Left ventricle myocardium inferior (tissue), 1 donor: ENCODE measurements around the gene NAT16. TPM values are rescaled to one million over a fixed set of nuclear protein-coding genes. Genes with fewer than 3 reads are reported as not detected.

ENCODE experiments used
- DNase-seq: peaks from one replicate; pipeline ENCODE4 v3.0.0-alpha.2; 2020
- H3K27ac ChIP-seq: fragments of 200-600 bp; replicated peaks from 2 replicates; pipeline ENCODE4 v1.8.0; 2021
- H3K27me3 ChIP-seq: fragments of 200-600 bp; 2 replicates; pipeline ENCODE4 v1.8.0; 2021; ENCODE audit warnings: low read depth
- H3K36me3 ChIP-seq: fragments of 200-600 bp; 2 replicates; pipeline ENCODE4 v1.8.0; 2021
- H3K4me1 ChIP-seq: fragments of 200-600 bp; 2 replicates; pipeline ENCODE4 v1.8.0; 2021
- H3K4me3 ChIP-seq: fragments of 200-600 bp; 2 replicates; pipeline ENCODE4 v1.8.0; 2021; ENCODE audit warnings: mild to moderate bottlenecking, moderate library complexity
- H3K9me3 ChIP-seq: fragments of 200-600 bp; replicated peaks from 2 replicates; pipeline ENCODE4 v1.8.0; 2021
- CTCF ChIP-seq: fragments of 200-600 bp; IDR thresholded peaks from 2 replicates; pipeline ENCODE4 v1.8.0; 2021; ENCODE audit warnings: antibody characterized with exemption, mild to moderate bottlenecking, borderline replicate concordance
- intact Hi-C: fragments of 100-400 bp; cut with micrococcal nuclease; formaldehyde crosslinking; loops from one replicate; pipeline ENCODE4 v1.11.0; 2022
- total RNA-seq: library from RNA; stranded (reverse); fragmentation: NEBNext Ultra II Directional; extraction: Animal tissue kit (Norgen Biotek cat#: 25700); gene quantifications from one replicate; pipeline ENCODE4 v1.2.1, GENCODE V29; 2021
- donor health status: DM: no; HTN: yes; CAD: no; lungs with severe emphysema.

The NAT16 gene
- total RNA-seq, 1 donor from 2014 or later: not detected

- intact Hi-C loops: no loop called here
- Histone ChIP-seq H3K4me1 (peaks cover 36% of the 10 kb centered on the region), H3K27ac (no peak overlapping the region), H3K9me3 (no peaks in the 10 kb centered on the region), H3K4me3 (no peak overlapping the region), H3K27me3 (peaks cover 58% of the 10 kb centered on the region), H3K36me3 (peaks cover 35% of the 10 kb centered on the region)
- TF ChIP-seq CTCF: no peak
- DNase-seq: no peak
Observed at GRCh38 chr7:101159696-101160674, 20.1 kb downstream of the NAT16 start.

DNA sequence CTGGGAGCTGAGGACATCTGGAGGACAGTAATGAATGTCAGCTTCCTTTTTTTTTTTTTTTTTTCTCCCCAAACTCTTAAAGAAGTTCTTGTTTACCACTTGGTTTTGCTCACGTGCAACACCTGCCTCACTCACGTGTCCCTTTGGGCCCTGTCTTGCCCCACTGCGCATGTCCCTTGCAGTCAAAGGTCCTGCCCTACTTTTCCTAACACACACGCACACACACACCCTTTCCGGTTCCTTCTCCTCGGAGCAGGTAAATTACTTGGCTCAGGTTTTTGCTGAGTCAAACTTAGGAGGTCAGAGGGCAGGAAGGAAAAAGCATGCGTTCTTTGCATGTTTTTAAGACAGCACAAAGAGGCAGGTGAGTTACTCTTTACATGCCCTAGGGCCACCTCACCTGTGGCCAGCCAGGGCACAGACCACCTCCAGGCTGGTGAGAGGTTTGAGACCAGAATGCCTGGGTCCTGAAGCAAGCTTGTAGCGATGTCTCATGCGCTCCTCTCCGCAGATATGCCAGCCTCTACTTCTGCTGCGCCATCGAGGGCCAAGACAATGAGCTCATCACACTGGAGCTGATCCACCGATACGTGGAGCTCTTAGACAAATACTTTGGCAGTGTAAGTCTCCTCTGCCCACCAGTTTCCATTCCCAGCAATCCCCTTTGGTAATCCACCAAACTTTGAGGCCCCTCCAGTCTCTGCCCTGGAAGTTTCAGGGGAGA, 23.1 kb downstream of the NAT16 start:
- intact Hi-C loops: no loop called here
- peaks cover 35% of the 10 kb centered on the region for H3K36me3 ChIP-seq

DNA sequence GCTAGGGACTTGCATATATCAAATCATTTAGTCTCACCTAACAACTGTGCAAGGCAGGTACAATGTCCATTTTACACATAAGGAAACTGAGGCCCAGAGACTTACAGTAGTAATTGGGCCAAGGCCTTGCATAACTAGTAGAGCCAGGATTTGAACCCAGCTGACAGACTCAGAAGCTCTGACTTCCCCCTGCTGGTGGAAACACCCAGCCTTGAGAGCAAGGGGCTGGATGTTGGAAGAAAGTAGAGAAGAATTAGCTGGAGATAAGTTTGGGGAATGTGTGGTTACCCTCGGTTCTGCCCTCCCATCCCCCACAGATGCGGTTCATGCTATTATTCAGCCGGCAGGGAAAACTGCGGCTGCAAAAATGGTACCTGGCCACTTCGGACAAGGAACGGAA, 23.8 kb downstream of the NAT16 start:
- Histone ChIP-seq H3K4me3 (no peak overlapping the region), H3K36me3 (peaks cover 35% of the 10 kb centered on the region), H3K27ac (no peak overlapping the region), H3K9me3 (no peaks in the 10 kb centered on the region), H3K27me3 (peaks cover 21% of the 10 kb centered on the region), H3K4me1 (peaks cover 18% of the 10 kb centered on the region)
- TF ChIP-seq CTCF: no peak
- DNase-seq: no peak
- intact Hi-C loops: no loop called here

More for the DNA sequence above, 23.1 kb downstream of the NAT16 start:
- H3K27me3 ChIP-seq: peaks cover 28% of the 10 kb centered on the region
- no peaks in the 10 kb centered on the region for H3K9me3 ChIP-seq
- no peak overlapping the region for H3K4me3 ChIP-seq
- no peak for DNase-seq
- TF ChIP-seq CTCF: no peak
- no peak overlapping the region for H3K27ac ChIP-seq
- peaks cover 18% of the 10 kb centered on the region for H3K4me1 ChIP-seq

DNA sequence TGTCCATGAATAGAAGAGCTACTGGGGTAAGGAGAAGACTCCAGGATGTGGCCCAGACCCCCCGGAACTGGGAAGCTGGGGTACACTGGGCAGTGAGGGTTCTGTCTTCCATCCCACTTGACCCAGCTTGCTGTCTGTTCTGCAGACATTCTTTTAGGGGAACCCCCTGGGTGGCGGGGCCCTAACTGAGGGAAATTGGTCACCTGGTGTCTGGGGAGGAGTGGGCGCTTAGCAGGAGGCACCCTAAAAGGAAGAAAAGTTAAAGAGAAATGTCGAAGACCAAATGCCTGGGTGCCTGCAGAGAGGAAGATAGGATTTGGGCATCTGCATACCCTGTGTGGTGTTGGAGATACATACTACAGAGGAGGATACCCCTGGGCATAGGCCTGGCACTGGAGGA, 24.8 kb downstream of the NAT16 start:
- no peaks in the 10 kb centered on the region for H3K9me3 ChIP-seq
- no peak overlapping the region for H3K27ac ChIP-seq
- no peak for TF ChIP-seq CTCF
- intact Hi-C loops: no loop called here
- peak overlapping the region; percentile 94 for H3K4me3 ChIP-seq
- peaks cover 18% of the 10 kb centered on the region for H3K4me1 ChIP-seq
- H3K27me3 ChIP-seq: peaks cover 11% of the 10 kb centered on the region
- DNase-seq: no peak
- H3K36me3 ChIP-seq: peaks cover 32% of the 10 kb centered on the region

GRCh38 chr7:101154693-101155102, 25.4 kb downstream of the NAT16 start:
- Histone ChIP-seq H3K9me3 (no peaks in the 10 kb centered on the region), H3K36me3 (peaks cover 28% of the 10 kb centered on the region), H3K4me3 (peak overlapping the region; percentile 94), H3K27me3 (peaks cover 11% of the 10 kb centered on the region), H3K27ac (peak overlapping the region; percentile 19), H3K4me1 (peaks cover 18% of the 10 kb centered on the region)
- no peak for DNase-seq
- intact Hi-C loops: no loop called here
- no peak for TF ChIP-seq CTCF
